Measurements from ENCODE around the gene HSPB6.
"Not testable (repeated sequence)": the region's sequence is repeated elsewhere in the genome, so short reads cannot be mapped to it uniquely, and the experiment has no call there.

HSPB6 gene

DNA sequence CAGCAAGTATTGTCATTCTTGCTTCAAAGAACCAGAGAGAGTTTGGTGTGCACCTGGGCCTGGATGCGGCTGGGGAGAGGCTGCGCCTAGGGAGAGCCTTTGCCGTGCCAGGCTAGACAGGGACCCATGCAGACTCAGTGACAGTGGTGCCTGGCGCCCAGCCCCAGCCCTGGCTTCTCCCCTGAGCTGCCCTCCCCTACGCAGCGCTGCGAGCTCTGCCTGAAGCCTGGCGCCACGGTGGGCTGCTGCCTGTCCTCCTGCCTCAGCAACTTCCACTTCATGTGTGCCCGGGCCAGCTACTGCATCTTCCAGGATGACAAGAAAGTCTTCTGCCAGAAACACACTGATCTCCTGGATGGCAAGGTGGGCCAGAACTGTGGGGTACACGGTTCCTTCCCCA is 27.1 kb downstream of the HSPB6 start:
- DNase-seq (ENCODE audit: low read depth) = no peak

DNA sequence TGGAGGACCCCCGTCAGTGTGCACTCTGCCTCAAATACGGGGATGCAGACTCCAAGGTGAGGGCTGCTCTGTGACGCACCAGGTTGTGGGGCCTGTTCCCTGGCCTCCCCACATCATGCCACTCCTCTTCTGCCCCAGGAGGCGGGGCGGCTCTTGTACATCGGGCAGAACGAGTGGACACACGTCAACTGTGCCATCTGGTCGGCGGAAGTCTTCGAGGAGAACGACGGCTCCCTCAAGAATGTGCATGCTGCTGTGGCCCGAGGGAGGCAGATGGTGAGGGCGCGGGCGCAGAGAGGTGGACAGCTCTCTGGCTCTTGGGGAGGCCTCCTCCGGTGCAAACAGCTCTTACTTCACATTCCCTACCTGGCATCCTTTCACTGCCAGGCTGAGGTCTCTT is 27.8 kb downstream of the HSPB6 start:
- no peak for DNase-seq (ENCODE audit: low read depth)

DNA sequence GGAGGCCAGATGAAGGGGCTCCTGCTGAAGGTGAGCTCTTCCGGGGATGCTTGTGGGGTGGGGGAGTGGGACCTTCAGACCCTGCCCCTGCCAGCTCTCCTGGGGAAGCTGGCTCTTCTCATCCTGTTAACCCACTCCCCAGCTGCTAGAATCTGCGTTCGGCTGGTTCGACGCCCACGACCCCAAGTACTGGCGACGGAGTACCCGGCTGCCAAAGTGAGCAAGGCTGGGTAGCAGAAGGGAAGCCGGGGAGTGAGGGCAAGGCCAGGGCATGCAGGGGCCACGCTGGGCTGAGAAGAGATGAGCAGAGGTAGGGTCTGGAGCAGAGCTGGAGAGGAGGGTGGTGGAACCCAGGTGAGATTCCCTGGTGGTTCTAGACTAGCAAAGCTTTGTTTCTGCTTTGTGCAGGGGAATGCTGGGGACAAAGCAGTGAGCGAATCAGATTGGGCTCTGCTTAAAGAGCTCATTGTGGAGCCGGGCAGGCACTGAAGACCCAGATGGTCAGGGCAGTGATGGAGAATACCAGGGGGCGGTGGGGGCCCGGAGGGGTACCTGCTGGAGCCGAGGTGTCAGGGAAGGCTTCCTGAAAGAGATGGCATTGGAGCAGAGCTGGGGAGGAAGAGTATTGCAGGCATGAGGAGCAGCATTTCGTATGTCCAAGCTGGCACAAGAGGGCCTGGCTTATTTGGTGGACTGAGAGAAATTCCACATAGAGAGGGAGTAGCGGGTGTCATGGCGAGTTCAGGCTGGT is 28.7 kb downstream of the HSPB6 start:
- no peak for DNase-seq (ENCODE audit: low read depth)

DNA sequence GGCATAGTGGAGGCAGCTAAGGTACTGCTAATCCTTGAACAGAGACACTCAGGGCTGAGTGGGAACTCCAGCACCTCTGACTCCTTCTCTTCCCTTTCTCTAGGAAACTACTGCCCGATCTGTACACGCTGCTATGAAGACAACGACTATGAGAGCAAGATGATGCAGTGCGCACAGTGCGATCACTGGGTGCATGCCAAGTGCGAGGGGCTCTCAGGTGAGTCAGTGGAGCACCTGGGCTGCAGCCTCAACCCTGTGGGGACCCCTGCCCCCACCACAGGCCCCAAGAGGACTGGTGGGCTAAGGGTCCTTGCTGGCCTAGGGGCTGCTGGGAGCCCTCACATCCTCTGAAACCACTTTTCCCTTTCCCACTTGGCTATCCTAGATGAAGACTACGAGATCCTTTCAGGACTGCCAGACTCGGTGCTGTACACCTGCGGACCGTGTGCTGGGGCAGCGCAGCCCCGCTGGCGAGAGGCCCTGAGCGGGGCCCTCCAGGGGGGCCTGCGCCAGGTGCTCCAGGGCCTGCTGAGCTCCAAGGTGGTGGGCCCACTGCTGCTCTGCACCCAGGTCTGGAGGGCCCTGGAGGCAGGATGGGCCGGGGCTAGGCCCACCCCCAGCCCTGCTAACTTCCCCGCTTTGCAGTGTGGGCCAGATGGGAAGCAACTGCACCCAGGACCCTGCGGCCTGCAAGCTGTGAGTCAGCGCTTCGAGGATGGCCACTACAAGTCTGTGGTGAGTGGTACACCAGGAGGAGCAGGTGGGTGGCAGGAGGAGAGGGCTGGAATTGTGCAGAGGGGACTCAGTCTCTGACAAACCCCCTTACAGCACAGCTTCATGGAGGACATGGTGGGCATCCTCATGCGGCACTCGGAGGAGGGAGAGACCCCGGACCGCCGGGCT is 29.5 kb downstream of the HSPB6 start:
- no peak for DNase-seq (ENCODE audit: low read depth)

DNA sequence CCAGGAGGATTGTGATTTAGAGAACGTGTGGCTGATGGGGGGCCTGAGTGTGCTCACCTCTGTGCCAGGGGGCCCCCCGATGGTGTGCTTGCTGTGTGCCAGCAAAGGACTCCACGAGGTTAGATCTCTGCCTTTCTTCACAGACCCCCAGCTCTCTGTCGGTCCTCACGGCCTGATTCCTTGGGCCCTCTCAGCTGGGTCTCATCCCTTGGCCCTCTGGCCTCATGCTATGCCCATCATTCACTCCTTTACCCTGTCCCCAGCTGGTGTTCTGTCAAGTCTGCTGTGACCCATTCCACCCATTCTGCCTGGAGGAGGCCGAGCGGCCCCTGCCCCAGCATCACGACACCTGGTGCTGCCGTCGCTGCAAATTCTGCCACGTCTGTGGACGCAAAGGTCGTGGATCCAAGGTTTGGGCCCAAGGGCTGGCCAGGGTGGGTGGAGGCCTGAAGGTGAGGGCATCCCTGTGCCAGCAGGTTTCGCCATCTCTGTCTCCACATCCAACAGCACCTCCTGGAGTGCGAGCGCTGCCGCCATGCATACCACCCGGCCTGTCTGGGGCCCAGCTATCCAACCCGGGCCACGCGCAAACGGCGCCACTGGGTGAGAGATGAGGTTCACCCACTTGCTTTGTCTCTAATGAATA is 31.5 kb downstream of the HSPB6 start:
- no peak for DNase-seq (ENCODE audit: low read depth)

DNA sequence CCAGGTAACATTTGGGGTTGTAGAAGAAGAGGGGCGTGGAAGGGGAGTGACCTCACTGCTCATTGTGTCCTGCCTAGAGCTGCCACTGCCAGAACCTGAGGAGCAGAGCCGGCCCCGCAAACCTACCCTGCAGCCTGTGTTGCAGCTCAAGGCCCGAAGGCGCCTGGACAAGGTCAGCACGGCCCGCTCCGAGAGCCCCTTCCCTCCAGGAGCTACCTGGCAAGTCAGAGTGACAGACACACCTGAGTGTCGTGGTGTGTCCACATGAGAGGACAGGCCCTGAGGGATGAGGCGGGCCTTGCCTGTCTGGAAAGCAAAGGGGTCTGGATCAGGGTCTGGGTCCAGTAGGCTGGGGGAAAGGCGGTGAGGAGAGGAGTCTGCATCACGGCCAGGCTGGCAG is 32.3 kb downstream of the HSPB6 start:
- no peak for DNase-seq (ENCODE audit: low read depth)

DNA sequence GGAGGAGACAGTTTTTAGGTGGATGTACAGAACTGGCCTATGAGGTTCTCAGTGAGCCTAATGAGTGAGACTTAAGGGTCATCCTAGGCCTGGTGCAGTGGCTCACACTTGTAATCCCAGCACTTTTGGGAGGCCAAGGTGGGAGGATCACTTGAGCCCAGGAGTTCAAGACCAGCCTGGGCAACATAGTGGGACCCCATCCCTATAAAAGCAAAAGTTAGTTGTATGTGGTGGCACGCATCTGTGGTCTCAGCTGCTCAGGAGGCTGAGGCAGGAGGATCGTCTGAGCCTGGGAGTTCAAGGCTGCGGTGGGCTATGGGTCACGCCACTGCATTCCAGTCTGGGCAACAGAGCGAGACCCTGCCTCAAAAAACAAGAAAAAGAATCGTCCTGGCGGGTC is 32.7 kb downstream of the HSPB6 start:
- not testable (repeated sequence) for DNase-seq (ENCODE audit: low read depth)

DNA sequence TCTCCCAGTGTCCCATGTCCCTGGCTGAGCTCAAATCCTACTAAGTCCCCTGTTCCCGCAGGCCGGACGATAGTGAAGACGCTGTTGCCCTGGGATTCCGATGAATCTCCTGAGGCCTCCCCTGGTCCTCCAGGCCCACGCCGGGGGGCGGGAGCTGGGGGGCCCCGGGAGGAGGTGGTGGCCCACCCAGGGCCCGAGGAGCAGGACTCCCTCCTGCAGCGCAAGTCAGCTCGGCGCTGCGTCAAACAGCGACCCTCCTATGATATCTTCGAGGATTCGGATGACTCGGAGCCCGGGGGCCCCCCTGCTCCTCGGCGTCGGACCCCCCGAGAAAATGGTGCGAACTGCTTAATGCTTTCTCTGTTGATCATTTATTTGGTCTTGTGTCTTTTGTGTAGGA is 33.2 kb downstream of the HSPB6 start:
- no peak for DNase-seq (ENCODE audit: low read depth)

DNA sequence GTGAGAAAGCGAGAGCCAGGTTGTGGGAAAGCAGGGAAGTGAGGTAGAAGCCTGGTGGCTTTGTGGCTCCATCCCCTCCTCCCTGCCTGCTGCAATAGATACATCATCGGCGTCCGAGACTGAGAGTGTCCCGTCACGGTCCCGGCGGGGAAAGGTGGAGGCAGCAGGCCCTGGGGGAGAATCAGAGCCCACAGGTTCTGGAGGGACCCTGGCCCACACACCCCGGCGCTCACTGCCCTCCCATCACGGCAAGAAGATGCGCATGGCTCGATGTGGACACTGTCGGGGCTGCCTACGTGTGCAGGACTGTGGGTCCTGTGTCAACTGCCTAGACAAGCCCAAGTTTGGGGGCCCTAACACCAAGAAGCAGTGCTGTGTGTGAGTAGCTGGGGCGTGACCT is 33.9 kb downstream of the HSPB6 start:
- no peak for DNase-seq (ENCODE audit: low read depth)

DNA sequence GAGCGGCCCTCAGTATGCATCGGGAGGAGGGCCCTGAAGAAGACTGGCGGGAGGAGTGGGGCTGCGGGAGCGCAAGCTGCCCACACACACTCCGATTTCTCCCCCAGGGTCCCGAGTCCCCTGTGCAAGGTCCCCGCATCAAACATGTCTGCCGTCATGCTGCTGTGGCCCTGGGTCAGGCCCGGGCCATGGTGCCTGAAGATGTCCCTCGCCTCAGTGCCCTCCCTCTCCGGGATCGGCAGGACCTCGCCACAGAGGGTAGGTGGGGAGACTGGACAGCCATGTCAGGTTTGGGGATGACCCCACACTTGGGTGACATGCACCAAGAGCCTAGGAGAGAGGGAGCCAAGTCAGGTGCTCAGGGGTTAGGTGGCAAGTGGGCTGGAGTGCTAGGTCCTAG is 34.4 kb downstream of the HSPB6 start:
- no peak for DNase-seq (ENCODE audit: low read depth)

DNA sequence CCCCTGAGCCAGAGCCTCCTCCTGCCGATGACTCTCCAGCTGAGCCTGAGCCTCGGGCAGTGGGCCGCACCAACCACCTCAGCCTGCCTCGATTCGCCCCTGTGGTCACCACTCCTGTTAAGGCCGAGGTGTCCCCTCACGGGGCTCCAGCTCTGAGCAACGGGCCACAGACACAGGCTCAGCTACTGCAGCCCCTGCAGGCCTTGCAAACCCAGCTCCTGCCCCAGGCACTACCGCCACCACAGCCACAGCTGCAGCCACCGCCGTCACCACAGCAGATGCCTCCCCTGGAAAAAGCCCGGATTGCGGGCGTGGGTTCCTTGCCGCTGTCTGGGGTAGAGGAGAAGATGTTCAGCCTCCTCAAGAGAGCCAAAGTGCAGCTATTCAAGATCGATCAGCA is 35.5 kb downstream of the HSPB6 start:
- DNase-seq (ENCODE audit: low read depth) = no peak

DNA sequence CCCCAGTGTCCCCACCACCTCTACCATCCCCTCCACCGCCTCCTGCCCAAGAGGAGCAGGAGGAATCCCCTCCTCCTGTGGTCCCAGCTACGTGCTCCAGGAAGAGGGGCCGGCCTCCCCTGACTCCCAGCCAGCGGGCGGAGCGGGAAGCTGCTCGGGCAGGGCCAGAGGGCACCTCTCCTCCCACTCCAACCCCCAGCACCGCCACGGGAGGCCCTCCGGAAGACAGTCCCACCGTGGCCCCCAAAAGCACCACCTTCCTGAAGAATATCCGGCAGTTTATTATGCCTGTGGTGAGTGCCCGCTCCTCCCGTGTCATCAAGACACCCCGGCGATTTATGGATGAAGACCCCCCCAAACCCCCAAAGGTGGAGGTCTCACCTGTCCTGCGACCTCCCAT is 36.2 kb downstream of the HSPB6 start:
- DNase-seq (ENCODE audit: low read depth) = no peak

DNA sequence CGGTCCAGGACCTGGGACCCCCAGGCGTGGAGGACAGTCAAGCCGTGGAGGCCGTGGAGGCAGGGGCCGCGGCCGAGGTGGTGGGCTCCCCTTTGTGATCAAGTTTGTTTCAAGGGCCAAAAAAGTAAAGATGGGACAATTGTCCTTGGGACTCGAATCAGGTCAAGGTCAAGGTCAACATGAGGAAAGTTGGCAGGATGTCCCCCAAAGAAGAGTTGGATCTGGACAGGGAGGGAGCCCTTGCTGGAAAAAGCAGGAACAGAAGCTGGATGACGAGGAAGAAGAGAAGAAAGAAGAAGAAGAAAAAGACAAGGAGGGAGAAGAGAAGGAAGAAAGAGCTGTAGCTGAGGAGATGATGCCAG is 36.7 kb downstream of the HSPB6 start:
- no peak for DNase-seq (ENCODE audit: low read depth)

DNA sequence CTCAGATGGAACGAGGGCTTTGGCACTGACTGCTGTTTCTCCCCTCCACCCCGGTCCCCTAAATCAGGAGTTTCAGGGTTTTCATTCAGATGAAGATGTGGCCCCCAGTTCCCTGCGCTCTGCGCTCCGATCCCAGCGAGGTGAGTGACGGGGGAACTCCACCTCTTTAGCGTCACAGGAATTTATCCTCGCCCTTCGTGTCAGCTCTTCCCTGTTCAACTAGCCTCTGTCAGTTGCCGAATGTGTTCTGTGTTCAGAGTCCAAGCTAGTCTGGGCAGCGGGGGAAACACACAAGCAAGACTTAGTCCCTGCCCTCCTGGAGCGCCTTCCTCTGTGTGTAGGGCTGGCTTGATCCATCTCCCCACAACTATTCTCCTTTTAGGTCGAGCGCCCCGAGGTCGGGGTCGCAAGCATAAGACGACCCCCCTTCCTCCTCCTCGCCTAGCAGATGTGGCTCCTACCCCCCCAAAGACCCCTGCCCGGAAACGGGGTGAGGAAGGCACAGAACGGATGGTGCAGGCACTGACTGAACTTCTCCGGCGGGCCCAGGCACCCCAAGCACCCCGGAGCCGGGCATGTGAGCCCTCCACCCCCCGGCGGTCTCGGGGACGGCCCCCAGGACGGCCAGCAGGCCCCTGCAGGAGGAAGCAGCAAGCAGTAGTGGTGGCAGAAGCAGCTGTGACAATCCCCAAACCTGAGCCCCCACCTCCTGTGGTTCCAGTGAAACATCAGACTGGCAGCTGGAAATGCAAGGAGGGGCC is 37.2 kb downstream of the HSPB6 start:
- DNase-seq (ENCODE audit: low read depth) = no peak

DNA sequence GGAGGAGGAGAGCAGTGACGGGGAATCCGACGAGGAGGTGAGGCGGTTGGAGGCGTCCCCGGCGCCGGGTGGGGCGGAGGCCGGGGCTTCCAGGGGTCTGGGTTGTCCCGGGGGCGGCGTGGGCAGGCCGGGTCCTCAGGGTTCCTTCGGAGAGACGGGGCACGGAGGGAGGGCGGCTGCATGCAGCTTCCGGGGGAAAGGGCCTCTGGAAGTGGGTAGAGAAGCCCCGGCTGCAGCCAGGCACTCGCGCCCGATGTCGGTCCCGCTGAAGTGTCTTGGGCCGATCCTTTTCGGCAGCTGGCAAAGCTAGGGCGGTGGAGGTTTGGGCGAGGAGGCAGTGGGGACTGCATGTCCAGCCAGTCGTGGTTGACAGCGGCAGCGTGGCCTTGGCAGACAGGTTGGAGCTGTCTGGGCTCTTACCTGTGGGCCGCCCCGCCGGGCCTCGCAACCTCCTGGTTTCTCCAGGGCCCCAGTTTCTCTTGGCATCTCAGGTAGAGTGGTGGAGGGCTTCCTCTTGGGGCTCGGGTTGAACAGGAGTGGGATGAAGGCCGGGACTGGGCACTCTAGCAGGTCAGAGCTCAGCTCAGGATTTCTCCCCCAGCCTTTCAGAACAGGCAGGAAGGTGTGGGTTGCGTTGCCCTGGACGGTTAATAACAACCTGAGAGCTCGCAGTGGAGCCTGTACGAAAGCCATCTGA is 38.3 kb downstream of the HSPB6 start:
- DNase-seq (ENCODE audit: low read depth) = no peak

DNA sequence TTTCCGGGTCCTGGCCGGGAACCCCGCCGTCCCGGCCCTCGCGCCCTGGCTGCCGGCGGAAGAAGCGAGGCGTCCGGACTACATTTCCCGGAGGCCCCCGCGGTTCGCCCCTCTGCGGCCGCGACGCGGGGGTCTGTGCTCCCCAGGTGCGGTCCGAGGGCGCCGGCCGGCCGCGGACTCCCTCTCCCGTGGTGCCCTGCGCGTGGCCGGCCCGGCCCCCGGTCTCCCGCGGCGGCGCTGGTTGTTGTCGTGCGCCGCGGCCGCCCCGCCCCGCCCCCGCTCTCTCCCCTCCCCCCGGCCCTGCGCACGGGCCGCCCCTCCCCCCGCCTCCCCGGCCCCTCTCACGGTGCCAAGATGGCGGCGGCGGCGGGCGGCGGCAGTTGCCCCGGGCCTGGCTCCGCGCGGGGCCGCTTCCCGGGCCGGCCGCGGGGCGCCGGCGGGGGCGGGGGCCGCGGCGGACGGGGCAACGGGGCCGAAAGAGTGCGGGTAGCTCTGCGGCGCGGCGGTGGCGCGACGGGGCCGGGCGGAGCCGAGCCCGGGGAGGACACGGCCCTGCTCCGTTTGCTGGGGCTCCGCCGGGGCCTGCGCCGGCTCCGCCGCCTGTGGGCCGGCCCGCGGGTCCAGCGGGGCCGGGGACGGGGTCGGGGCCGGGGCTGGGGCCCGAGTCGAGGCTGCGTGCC is 39.0 kb downstream of the HSPB6 start, which contains the start of gene KMT2B:
KMT2B (plus strand) TSS at position 339 of the 680 bp plus-strand sequence; CDS start at position 355, 16 bp downstream.
- DNase-seq (ENCODE audit: low read depth) = peak; percentile 89

DNA sequence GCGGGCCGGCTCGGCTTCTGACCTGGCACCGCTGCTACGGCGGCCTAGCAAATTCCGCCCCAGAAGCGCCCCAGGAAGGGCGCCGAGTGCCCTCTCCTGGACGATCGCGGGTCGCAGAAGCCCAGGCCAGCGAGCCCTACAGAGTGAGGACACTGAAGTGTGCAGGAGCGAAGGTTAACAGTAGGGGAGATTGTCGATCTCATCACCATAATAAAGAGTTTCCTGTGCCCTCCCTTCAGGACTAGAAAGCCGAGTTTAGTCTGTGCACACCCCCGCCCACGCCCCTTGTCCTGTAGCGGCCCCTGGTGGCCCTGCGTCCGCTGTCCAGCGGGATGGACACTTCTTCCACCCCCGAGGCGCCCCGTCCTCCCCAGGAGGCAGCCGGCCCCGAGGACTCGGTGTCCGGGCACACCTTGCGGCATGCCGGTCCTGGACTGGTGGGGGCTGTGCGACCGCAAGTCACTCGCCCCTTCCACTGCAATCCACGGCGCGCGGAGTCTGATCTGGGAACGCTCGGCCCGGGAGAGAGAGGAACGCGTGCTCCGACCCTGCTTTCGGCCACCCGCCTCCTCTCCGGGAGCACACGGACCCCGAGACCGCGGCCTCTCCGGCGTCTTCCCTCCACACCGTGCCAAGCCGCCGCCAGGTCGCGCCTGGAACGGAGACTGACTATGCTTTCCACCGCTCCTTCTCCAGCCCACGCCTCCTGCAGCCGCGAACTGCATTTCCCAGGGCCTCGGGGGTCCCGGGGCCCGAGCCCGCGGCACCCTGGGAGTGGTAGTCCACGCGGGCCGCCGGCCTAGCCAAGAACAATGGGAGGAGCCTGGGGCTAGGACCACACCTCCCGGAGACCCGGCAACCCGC is 39.8 kb downstream of the HSPB6 start:
- peak; percentile 62 for DNase-seq (ENCODE audit: low read depth)

DNA sequence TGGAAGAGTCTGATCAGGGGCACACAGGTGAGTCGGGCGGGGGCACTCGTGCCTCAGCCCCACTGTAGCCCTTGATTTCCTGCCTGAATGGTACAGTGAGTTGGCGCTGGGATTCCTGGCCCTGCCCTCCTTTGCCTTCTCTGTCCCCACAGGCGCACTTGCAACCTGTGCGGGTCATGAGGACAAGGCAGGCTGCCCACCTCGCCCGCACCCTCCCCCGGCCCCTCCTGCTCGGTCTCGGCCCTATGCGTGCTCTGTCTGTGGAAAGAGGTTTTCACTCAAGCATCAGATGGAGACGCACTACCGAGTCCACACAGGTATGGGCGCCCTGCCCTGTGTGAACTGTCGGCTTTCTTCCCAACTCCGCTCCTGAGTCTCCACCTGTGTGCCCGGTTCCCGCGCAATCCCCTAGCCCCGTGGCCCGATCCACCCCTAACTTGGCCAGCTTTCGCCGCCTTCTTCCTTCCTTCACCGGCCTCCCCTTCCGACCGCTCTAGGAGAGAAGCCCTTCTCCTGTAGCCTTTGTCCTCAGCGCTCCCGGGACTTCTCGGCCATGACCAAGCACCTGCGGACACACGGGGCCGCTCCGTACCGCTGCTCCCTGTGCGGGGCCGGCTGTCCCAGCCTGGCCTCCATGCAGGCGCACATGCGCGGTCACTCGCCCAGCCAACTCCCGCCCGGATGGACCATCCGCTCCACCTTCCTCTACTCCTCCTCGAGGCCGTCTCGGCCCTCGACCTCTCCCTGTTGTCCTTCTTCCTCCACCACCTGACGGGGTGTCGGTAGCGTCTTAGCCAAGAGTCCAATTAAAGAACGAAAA is 40.6 kb downstream of the HSPB6 start:
- no peak for DNase-seq (ENCODE audit: low read depth)

DNA sequence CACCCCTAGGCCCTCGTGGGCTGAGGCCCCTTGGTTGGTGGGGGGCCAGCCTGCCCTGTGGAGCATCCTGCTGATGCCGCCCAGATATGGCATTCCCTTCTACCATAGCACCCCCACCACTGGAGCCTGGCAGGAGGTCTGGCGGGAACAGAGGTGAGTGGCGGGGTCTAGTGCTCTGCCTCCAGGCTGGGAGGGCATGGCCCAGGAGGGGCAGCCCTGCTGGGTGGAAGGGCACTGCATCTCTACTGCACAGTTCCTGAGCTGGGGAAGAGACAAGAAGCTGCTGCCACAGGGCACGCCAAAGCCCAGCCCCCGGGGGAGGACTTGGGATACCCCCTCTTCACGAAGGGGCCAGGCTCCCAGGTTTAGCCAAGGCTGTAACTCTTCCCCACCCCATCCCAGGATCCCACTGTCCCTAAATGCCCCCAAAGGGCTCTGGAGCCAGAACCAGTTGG is 41.4 kb downstream of the HSPB6 start:
- no peak for DNase-seq (ENCODE audit: low read depth)
